DOHH2 (cell line): ENCODE data around the gene FRYL.
"Not testable (repeated sequence)": the region's sequence is repeated elsewhere in the genome, so short reads cannot be mapped to it uniquely, and the experiment has no call there.

Source experiments
- H3F3A ChIP-seq: fragments of 200-600 bp; sonication (generic), shearing (Covaris generic); 2 replicates; pipeline ENCODE4 v1.6.0; 2016; ENCODE audit warnings: antibody characterized with exemption, mild to moderate bottlenecking; ENCODE audit not compliant: control insufficient read depth, insufficient read depth
- H3K27ac ChIP-seq: fragments of 200-600 bp; sonication (generic); 2 replicates; pipeline ENCODE4 v1.5.1; 2014; ENCODE audit warnings: low read depth, mild to moderate bottlenecking, low read length, moderate library complexity
- H3K27me3 ChIP-seq: fragments of 200-600 bp; sonication (generic); 2 replicates; pipeline ENCODE4 v1.6.1; 2014; ENCODE audit warnings: mild to moderate bottlenecking, low read length, mixed read lengths; ENCODE audit not compliant: control insufficient read depth
- H3K36me3 ChIP-seq: fragments of 200-600 bp; sonication (generic); 2 replicates; pipeline ENCODE4 v1.6.1; 2014; ENCODE audit warnings: mild to moderate bottlenecking, low read length, moderate library complexity, mixed read lengths; ENCODE audit not compliant: control insufficient read depth
- H3K4me1 ChIP-seq: fragments of 200-600 bp; sonication (generic); 2 replicates; pipeline ENCODE4 v1.6.1; 2014; ENCODE audit warnings: mild to moderate bottlenecking, low read length, mixed read lengths; ENCODE audit not compliant: control insufficient read depth
- H3K4me2 ChIP-seq: fragments of 200-600 bp; sonication (generic); 2 replicates; pipeline ENCODE4 v1.6.0; 2014; ENCODE audit warnings: mild to moderate bottlenecking, low read length, moderate library complexity
- H3K4me3 ChIP-seq: fragments of 200-600 bp; sonication (generic); 2 replicates; pipeline ENCODE4 v1.5.1; 2014; ENCODE audit warnings: mild to moderate bottlenecking, low read length, mixed read lengths
- H3K79me2 ChIP-seq: fragments of 200-600 bp; sonication (generic); 2 replicates; pipeline ENCODE4 v1.6.1; 2014; ENCODE audit warnings: mild to moderate bottlenecking, low read length, mixed read lengths; ENCODE audit not compliant: control insufficient read depth
- H3K9me2 ChIP-seq: fragments of 200-600 bp; sonication (generic); replicated peaks from 2 replicates; pipeline ENCODE4 v1.6.1; 2014; ENCODE audit warnings: mild to moderate bottlenecking, low read length, mixed read lengths; ENCODE audit not compliant: control insufficient read depth
- H3K9me3 ChIP-seq: fragments of 200-600 bp; sonication (generic); 2 replicates; pipeline ENCODE4 v1.6.1; 2014; ENCODE audit warnings: antibody characterized with exemption, low read length, mixed read lengths; ENCODE audit not compliant: control insufficient read depth, insufficient read depth
- H4K20me1 ChIP-seq: fragments of 200-600 bp; sonication (generic); 2 replicates; pipeline ENCODE4 v1.6.0; 2014; ENCODE audit warnings: low read depth, mild to moderate bottlenecking, antibody characterized with exemption, low read length, moderate library complexity; ENCODE audit not compliant: control insufficient read depth, insufficient read depth
- EZH2phosphoT487 ChIP-seq: fragments of 200-600 bp; sonication (generic); IDR thresholded peaks from 2 replicates; pipeline ENCODE4 v1.6.1; 2017; ENCODE audit warnings: borderline replicate concordance, mild to moderate bottlenecking, antibody characterized with exemption, low read length, moderate library complexity, mixed read lengths
- TF ChIP-seq, protein P1 (sequence below): fragments of 200-600 bp; sonication (generic); IDR thresholded peaks from one replicate; pipeline ENCODE4 v1.5.1; 2014; ENCODE audit warnings: antibody characterized with exemption, mild to moderate bottlenecking, low read depth, low read length; ENCODE audit not compliant: poor library complexity, severe bottlenecking

Gene FRYL

DNA sequence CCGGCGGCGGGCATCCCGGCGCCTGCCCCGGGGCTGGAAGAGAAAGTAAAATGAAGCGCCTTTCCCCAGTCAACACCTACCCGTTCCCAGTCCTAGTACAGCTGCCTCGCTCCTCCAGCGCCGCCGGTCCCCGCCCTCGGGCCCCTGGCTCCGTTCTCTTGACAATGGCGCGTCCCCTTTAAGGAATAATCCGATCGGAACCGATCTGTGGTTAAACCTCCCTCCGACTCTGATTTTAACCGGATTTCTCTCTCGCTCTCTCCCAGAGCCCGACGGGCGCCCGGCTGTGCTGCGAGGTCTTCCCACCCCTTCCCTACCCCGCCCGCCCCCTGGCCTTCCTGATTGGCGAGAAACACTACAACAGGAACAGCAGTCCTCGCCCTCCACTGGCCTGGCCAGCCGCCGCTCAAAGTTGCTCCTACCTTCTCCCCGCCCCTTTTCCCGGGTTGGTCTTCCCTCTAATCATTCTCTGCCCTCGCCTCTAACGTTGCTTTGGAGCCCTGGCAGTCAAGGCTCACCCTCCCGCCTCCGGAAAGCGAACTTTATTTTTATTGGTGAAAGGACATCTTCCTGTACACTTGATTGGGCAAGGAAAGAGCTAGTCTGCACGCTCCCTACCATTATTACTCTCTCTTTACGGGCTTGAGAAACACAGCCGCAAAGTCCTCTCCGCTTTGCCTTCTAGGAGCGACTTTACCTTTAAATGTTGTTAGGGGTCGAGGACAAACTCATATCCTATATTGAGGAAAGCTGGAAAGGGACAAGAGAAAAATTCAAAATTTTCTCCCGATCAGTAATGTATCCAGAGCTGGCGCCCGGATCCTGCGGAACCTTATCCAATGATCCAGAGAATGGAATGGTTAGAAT, at the start of gene FRYL:
FRYL (minus strand) TSS at position 282 of the 867 bp plus-strand sequence. CDS start 145,869 bp downstream, outside the sequence.
- Histone ChIP-seq H3K9me3 (no peaks in the 10 kb centered on the region), H3K36me3 (peaks cover 9% of the 10 kb centered on the region), H3K4me1 (peaks cover 48% of the 10 kb centered on the region), H3K4me2 (peak within 1 kb of the TSS; percentile 77), H3K27me3 (no peaks in the 10 kb centered on the region), H3F3A (peaks cover 10% of the 10 kb centered on the region), H3K4me3 (peak within 1 kb of the TSS; percentile 94), H4K20me1 (peaks cover 23% of the 10 kb centered on the region), H3K79me2 (peaks cover 48% of the 10 kb centered on the region), H3K27ac (peak within 1 kb of the TSS; percentile 81), H3K9me2 (no peaks in the 10 kb centered on the region)
- TF ChIP-seq EZH2phosphoT487: no peak
- TF ChIP-seq, protein P1, sequence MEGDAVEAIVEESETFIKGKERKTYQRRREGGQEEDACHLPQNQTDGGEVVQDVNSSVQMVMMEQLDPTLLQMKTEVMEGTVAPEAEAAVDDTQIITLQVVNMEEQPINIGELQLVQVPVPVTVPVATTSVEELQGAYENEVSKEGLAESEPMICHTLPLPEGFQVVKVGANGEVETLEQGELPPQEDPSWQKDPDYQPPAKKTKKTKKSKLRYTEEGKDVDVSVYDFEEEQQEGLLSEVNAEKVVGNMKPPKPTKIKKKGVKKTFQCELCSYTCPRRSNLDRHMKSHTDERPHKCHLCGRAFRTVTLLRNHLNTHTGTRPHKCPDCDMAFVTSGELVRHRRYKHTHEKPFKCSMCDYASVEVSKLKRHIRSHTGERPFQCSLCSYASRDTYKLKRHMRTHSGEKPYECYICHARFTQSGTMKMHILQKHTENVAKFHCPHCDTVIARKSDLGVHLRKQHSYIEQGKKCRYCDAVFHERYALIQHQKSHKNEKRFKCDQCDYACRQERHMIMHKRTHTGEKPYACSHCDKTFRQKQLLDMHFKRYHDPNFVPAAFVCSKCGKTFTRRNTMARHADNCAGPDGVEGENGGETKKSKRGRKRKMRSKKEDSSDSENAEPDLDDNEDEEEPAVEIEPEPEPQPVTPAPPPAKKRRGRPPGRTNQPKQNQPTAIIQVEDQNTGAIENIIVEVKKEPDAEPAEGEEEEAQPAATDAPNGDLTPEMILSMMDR: no peak

GRCh38 chr4:48827622-48828021, 47.5 kb upstream of the FRYL start:
- Histone ChIP-seq H3K27ac (no peak overlapping the region), H3K79me2 (peaks cover 17% of the 10 kb centered on the region), H3K27me3 (no peaks in the 10 kb centered on the region), H3F3A (no peaks in the 10 kb centered on the region), H4K20me1 (no peaks in the 10 kb centered on the region), H3K4me2 (no peak overlapping the region), H3K4me1 (peaks cover 17% of the 10 kb centered on the region), H3K9me3 (no peaks in the 10 kb centered on the region; the same call in 1 of the 2 replicates), H3K4me3 (no peak overlapping the region), H3K9me2 (no peaks in the 10 kb centered on the region), H3K36me3 (peaks cover 15% of the 10 kb centered on the region)
- TF ChIP-seq EZH2phosphoT487: no peak
- TF ChIP-seq, protein P1: no peak

DNA sequence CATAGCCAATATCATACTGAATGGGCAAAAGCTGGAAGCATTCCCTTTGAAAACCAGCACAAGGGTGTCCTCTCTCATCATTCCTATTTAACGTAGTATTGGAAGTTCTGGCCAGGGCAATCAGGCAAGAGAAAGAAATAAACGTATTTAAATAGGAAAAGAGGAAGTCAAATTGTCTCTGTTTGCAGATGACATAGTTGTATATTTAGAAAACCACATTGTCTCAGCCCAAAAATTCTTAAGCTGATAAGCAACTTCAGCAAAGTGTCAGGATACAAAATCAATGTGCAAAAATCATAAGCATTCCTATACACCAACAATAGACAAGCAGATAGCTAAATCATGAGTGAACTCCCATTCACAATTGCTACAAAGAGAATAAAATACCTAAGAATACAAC, 41.4 kb upstream of the FRYL start:
- H4K20me1 ChIP-seq, H3K4me1 ChIP-seq, H3K27me3 ChIP-seq, H3K9me2 ChIP-seq, H3F3A ChIP-seq, H3K79me2 ChIP-seq, H3K36me3 ChIP-seq, H3K27ac ChIP-seq, H3K9me3 ChIP-seq: not testable (repeated sequence)
- Histone ChIP-seq H3K4me3 (peak overlapping the region; percentile 24; the same call in 1 of the 2 replicates), H3K4me2 (peak overlapping the region; percentile 50)

DNA sequence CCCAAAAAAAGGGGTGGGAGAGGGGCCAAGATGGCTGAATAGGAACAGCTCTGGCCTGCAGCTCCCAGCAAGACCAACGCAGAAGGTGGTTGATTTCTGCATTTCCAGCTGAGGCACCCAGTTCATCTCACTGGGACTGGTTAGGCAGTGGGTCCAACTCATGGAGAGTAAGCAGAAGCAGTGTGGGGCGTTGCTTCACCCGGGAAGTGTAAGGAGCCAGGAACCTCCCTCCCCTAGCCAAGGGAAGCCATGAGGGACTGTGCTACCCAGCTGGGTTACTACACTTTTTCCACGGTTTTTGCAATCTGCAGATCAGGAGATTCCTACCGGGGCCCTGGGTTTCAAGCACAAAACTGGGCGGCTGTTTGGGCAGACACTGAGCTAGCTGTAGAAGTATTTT, 36.9 kb upstream of the FRYL start:
- no peaks in the 10 kb centered on the region for H3K27me3 ChIP-seq
- H3K4me3 ChIP-seq: no peak overlapping the region

GRCh38 chr4:48816297-48816696, 36.2 kb upstream of the FRYL start:
- H3K4me3 ChIP-seq, H3K9me2 ChIP-seq, H3K36me3 ChIP-seq, H3F3A ChIP-seq, H3K9me3 ChIP-seq, H3K79me2 ChIP-seq, H4K20me1 ChIP-seq, H3K27ac ChIP-seq, H3K4me2 ChIP-seq, H3K27me3 ChIP-seq: not testable (repeated sequence)
- H3K4me1 ChIP-seq: peaks cover 50% of the 10 kb centered on the region

More for the DNA sequence above, 36.9 kb upstream of the FRYL start:
- Histone ChIP-seq H3K9me2 (no peaks in the 10 kb centered on the region), H3K4me1 (peaks cover 47% of the 10 kb centered on the region), H4K20me1 (no peaks in the 10 kb centered on the region), H3F3A (peaks cover 9% of the 10 kb centered on the region), H3K9me3 (0 out of 2 replicates have a peak, but pooled peaks cover 2% of the 10 kb centered on the region), H3K4me2 (no peak overlapping the region), H3K79me2 (no peaks in the 10 kb centered on the region), H3K36me3 (no peaks in the 10 kb centered on the region), H3K27ac (no peak overlapping the region)
- no peak for TF ChIP-seq EZH2phosphoT487
- TF ChIP-seq, protein P1: no peak
